Activated CD8-positive, alpha-beta memory T cell treated with anti-CD3 and anti-CD28 coated beads for 1 hour (primary cell): ENCODE measurements around the gene USF3.

ENCODE experiments used
- DNase-seq, 2 donors: peaks; one replicate each; pipeline ENCODE4 v3.0.0-alpha.2; 2020; ENCODE audit warnings: low read depth in 1 of 2; ENCODE audit errors: extremely low read depth in 1 of 2

The USF3 gene

DNA sequence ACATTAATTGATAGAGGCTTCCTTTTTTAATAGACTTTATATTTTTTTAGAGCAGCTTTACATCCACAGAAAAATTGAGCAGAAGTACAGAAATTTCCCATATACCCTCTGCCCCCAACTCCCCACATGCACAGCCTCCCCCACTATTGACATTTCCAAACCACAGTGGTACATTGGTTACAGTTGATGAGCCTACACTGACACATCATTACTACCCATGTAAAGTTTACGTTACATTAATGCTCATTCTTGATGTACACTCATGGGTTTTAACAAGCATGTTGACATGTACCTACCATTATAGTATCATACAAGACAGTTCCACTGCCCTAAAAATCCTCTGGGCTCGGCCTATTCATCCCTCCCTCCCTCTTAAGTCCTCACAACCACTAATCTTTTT, 78.7 kb downstream of the USF3 start:
- DNase-seq, result no peak

GRCh38 chr3:113615976-113616375, 80.5 kb downstream of the USF3 start:
- DNase-seq, result no peak

- no peak for DNase-seq
Observed at GRCh38 chr3:113614402-113614801, 82.0 kb downstream of the USF3 start.

DNA sequence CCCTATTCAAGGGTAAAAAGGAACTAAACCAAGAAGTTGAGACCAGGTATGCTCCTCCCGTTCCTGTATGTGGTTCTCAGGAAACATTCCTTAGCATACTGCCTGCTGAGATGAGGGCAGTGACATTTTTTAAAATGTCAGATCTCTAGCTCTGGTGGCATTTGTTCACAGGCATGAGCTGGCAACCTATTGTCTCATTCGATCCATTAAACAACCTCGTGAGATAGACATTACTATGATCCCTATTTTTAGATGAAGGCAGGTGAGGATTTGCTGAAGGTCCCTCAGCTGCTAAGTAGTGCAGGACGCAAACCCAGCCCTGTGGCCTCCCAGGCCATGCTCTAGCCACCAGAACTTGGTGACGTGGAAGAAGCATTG, 89.2 kb downstream of the USF3 start:
- no peak for DNase-seq

DNA sequence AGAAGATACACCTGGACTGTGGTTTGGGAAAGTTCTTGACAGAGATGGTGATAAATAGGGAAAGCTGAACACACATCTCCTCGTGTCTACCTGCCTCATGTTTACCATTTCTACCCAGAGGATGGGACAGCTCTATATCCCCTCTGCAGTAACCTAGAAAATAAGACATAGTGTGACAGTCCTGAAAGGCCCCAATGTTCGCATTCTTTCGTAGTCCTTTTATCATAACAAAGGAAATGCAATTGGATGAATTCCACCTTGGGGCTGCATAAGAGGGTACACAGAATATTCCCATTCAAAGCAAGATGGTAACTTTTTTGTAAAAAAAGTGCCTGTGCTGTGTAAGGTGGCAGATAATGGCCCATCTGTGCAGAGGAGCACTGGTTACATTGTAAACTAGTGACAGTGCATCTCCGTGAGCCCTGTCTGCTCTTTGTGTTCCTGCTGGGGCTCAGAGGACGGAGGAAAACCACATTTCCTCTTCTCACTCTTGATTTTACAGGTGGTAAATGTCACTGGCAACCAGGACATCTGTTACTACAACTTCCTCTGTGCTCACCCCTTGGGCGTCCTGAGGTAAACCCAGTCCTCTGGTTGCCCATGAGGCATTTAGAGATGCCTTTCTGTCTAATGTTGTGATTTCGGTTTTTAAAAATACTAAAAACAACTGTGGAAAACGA, 89.8 kb downstream of the USF3 start:
- no peak for DNase-seq

GRCh38 chr3:113602836-113603235, 93.6 kb downstream of the USF3 start:
- DNase-seq, result no peak

- DNase-seq, result no peak
Observed at GRCh38 chr3:113602256-113602655, 94.2 kb downstream of the USF3 start.

- DNase-seq, result no peak
Observed at GRCh38 chr3:113601240-113601639, 95.2 kb downstream of the USF3 start.

GRCh38 chr3:113600418-113601182, 95.8 kb downstream of the USF3 start:
- DNase-seq, result no peak
